Measurements from ENCODE around the gene DOCK4. TPM values are rescaled to one million over a fixed set of nuclear protein-coding genes. Genes with fewer than 3 reads are reported as not detected.

The DOCK4 gene
- total RNA-seq, 4 donors from 2014 or later: 9.9 to 30.9 (median 13.7) TPM

- intact Hi-C loops (cut with DNase I): no loop called here
Observed at GRCh38 chr7:111982133-111982532, 224.1 kb downstream of the DOCK4 start.

GRCh38 chr7:111980725-111981124 lies 225.5 kb downstream of the DOCK4 start:
- no peak overlapping the region for H3K27ac ChIP-seq
- DNase-seq: no peak
- TF ChIP-seq POLR2A (IDR thresholded peaks at IDR 0.05): no peak
- TF ChIP-seq CTCF (IDR thresholded peaks at IDR 0.05): no peak
- H3K4me1 ChIP-seq: no peaks in the 10 kb centered on the region
- intact Hi-C loops (cut with DNase I): no loop called here
- no peaks in the 10 kb centered on the region for H3K9me3 ChIP-seq
- H3K36me3 ChIP-seq: peaks cover 0 to 26% (median 0%) of the 10 kb centered on the region in 3 donors
- 55 to 65% methylated on average over 1 of the region's 1 CpG for WGBS, 2 donors
- H3K4me3 ChIP-seq: no peak overlapping the region
- no peaks in the 10 kb centered on the region for H3K27me3 ChIP-seq

More at GRCh38 chr7:111982133-111982532, 224.1 kb downstream of the DOCK4 start:
- peaks cover 0 to 26% (median 0%) of the 10 kb centered on the region in 3 donors for H3K36me3 ChIP-seq
- TF ChIP-seq CTCF (IDR thresholded peaks at IDR 0.05): no peak
- TF ChIP-seq POLR2A (IDR thresholded peaks at IDR 0.05): no peak
- WGBS, 2 donors: 70 to 78% methylated on average over 1 of the region's 1 CpG
- H3K4me3 ChIP-seq: no peak overlapping the region
- DNase-seq: no peak
- H3K9me3 ChIP-seq: no peaks in the 10 kb centered on the region
- no peak overlapping the region for H3K27ac ChIP-seq
- no peaks in the 10 kb centered on the region for H3K27me3 ChIP-seq
- H3K4me1 ChIP-seq: no peaks in the 10 kb centered on the region

- H3K36me3 ChIP-seq: peaks cover 0 to 8% (median 0%) of the 10 kb centered on the region in 3 donors
- no peaks in the 10 kb centered on the region for H3K27me3 ChIP-seq
- intact Hi-C loops (cut with DNase I): no loop called here
- no peak for DNase-seq
- WGBS, 2 donors: 71 to 81% methylated on average over 4 of the region's 4 CpGs
- TF ChIP-seq CTCF (IDR thresholded peaks at IDR 0.05): no peak
- TF ChIP-seq POLR2A (IDR thresholded peaks at IDR 0.05): no peak
- H3K4me3 ChIP-seq: no peak overlapping the region
- no peaks in the 10 kb centered on the region for H3K9me3 ChIP-seq
- H3K4me1 ChIP-seq: no peaks in the 10 kb centered on the region
- H3K27ac ChIP-seq: no peak overlapping the region
Observed at GRCh38 chr7:111975346-111975745, 230.9 kb downstream of the DOCK4 start.

- Histone ChIP-seq H3K4me1 (peaks cover 0 to 9% (median 5%) of the 10 kb centered on the region in 3 donors), H3K9me3 (no peaks in the 10 kb centered on the region), H3K27ac (no peak overlapping the region), H3K27me3 (no peaks in the 10 kb centered on the region), H3K4me3 (no peak overlapping the region), H3K36me3 (no peaks in the 10 kb centered on the region)
- WGBS, 2 donors: 89 to 93% methylated on average over 5 of the region's 5 CpGs
- no peak for DNase-seq
- intact Hi-C loops (cut with DNase I): no loop called here
- no peak for TF ChIP-seq POLR2A (IDR thresholded peaks at IDR 0.05)
Observed at GRCh38 chr7:111960984-111961383, 245.2 kb downstream of the DOCK4 start.

GRCh38 chr7:111958896-111959295 lies 247.3 kb downstream of the DOCK4 start:
- Histone ChIP-seq H3K4me1 (peaks cover 0 to 24% (median 12%) of the 10 kb centered on the region in 3 donors), H3K27ac (no peak overlapping the region), H3K9me3 (no peaks in the 10 kb centered on the region), H3K27me3 (no peaks in the 10 kb centered on the region), H3K4me3 (no peak overlapping the region), H3K36me3 (no peaks in the 10 kb centered on the region)
- intact Hi-C loops (cut with DNase I): no loop called here
- TF ChIP-seq POLR2A (IDR thresholded peaks at IDR 0.05) (no peak), CTCF (IDR thresholded peaks at IDR 0.05) (no peak)
- 26 to 66% methylated on average over 4 of the region's 4 CpGs for WGBS, 2 donors
- DNase-seq: no peak

GRCh38 chr7:111958431-111958830 lies 247.8 kb downstream of the DOCK4 start:
- no peaks in the 10 kb centered on the region for H3K36me3 ChIP-seq
- no peak for DNase-seq
- H3K4me1 ChIP-seq: peaks cover 0 to 28% (median 12%) of the 10 kb centered on the region in 3 donors
- TF ChIP-seq CTCF (IDR thresholded peaks at IDR 0.05) (no peak), POLR2A (IDR thresholded peaks at IDR 0.05) (no peak)
- 77 to 82% methylated on average over 3 of the region's 3 CpGs for WGBS, 2 donors
- H3K27ac ChIP-seq: no peak overlapping the region
- no peak overlapping the region for H3K4me3 ChIP-seq
- H3K9me3 ChIP-seq: no peaks in the 10 kb centered on the region
- H3K27me3 ChIP-seq: no peaks in the 10 kb centered on the region
- intact Hi-C loops (cut with DNase I): no loop called here

All from esophagus squamous epithelium (tissue), 5 donors.